Kidney (tissue), 22 donors: ENCODE data around the gene IRGC. TPM values are rescaled to one million over a fixed set of nuclear protein-coding genes. Genes with fewer than 3 reads are reported as not detected.

Source experiments
- DNase-seq, 5 donors: peaks; one replicate each; pipeline ENCODE4 v3.0.0-alpha.2; 2013 to 2020
- FAIRE-seq: peaks from 2 replicates; lab custom pipeline; 2012; peaks lifted over from hg19 to GRCh38; lab: Jason Lieb, UNC
- H3K27ac ChIP-seq, 2 donors: one replicate each; pipeline ENCODE4 v1.7.0; 2013; ENCODE audit warnings: low read depth in 2 of 2, low read length in 2 of 2, inconsistent platforms in 1 of 2
- H3K27me3 ChIP-seq: one replicate; pipeline ENCODE4 v1.7.1; 2013; ENCODE audit warnings: low read length, inconsistent platforms; ENCODE audit not compliant: control insufficient read depth, insufficient read depth
- H3K36me3 ChIP-seq, 3 donors: one replicate each; pipeline versions ENCODE4 v1.7.0 to v1.7.1; 2013; ENCODE audit warnings: low read length in 3 of 3, control low read depth in 1 of 3, inconsistent platforms in 1 of 3; ENCODE audit not compliant: insufficient read depth in 3 of 3, control insufficient read depth in 2 of 3
- H3K4me1 ChIP-seq, 3 donors: one replicate each; pipeline versions ENCODE4 v1.7.0 to v1.7.1; 2013; ENCODE audit warnings: low read length in 3 of 3, inconsistent platforms in 1 of 3, low read depth in 1 of 3; ENCODE audit not compliant: control insufficient read depth in 2 of 3, insufficient read depth in 2 of 3
- H3K4me3 ChIP-seq, 3 donors: one replicate each; pipeline versions ENCODE4 v1.7.0 to v1.8.1; 2013; ENCODE audit warnings: low read length in 3 of 3, control low read depth in 1 of 3, inconsistent platforms in 1 of 3
- H3K9ac ChIP-seq, 3 donors: one replicate each; pipeline versions ENCODE4 v1.7.0 to v1.7.1; 2013; ENCODE audit warnings: low read length in 3 of 3, control low read depth in 1 of 3, inconsistent platforms in 1 of 3
- H3K9me3 ChIP-seq, 3 donors: one replicate each; pipeline versions ENCODE4 v1.7.0 to v1.7.1; 2013; ENCODE audit warnings: low read length in 3 of 3, control low read depth in 1 of 3, inconsistent platforms in 1 of 3; ENCODE audit not compliant: control insufficient read depth in 2 of 3, insufficient read depth in 1 of 3
- CTCF ChIP-seq: IDR thresholded peaks from 3 replicates; pipeline ENCODE4 v1.5.1; 2012; ENCODE audit warnings: mild to moderate bottlenecking, moderate library complexity, borderline replicate concordance; ENCODE audit not compliant: insufficient read depth; ENCODE audit errors: extremely low read depth
- intact Hi-C: fragments of 100-400 bp; cut with DNase I; formaldehyde crosslinking; loops from one replicate; pipeline ENCODE4 v1.11.1; 2022
- long read RNA-seq, 10 donors: library from polyadenylated mRNA in 1 of 10; unstranded in 1 of 10; transcript quantifications; one replicate each; pipeline ENCODE4 v2.0.0 and lab custom pipeline, GENCODE V29; 2021 to 2026
- polyA plus RNA-seq: library from polyadenylated mRNA; stranded (reverse); fragments of 350-450 nt; fragmentation: Illumina TruSeq; extraction: RNeasy Lipid Tissue Mini Kit (QIAGEN cat#74804); gene quantifications from one replicate; pipeline ENCODE4 v1.2.3, GENCODE V29; 2014; ENCODE audit warnings: low read depth, low replicate concordance; ENCODE audit not compliant: insufficient read depth
- total RNA-seq: library from RNA; stranded (reverse); fragmentation: NEBNext Ultra II Directional; extraction: Animal tissue kit (Norgen Biotek cat#: 25700); gene quantifications from one replicate; pipeline ENCODE4 v1.2.1, GENCODE V29; 2021
- donor health status: control.
- donor health status: control.
- donor health status: control.
- donor health status: control.
- donor health status: control.
- donor health status: DM: yes; HTN: yes; CAD: no.
- donor health status: Normal renal cell carcinoma (clear cell type).

IRGC gene, protein sequence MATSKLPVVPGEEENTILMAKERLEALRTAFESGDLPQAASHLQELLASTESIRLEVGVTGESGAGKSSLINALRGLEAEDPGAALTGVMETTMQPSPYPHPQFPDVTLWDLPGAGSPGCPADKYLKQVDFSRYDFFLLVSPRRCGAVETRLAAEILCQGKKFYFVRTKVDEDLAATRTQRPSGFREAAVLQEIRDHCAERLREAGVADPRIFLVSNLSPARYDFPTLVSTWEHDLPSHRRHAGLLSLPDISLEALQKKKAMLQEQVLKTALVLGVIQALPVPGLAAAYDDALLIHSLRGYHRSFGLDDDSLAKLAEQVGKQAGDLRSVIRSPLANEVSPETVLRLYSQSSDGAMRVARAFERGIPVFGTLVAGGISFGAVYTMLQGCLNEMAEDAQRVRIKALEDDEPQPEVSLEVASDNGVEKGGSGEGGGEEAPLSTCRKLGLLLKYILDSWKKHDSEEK
- total RNA-seq (not detected), polyA plus RNA-seq (not detected)
- long read RNA-seq, donor 1, result 0 reads
- long read RNA-seq, donor 2, result 0 reads
- long read RNA-seq, donor 3, result 0 reads
- long read RNA-seq, donor 4, result 0 reads
- long read RNA-seq, donor 5, result 0 reads
- long read RNA-seq, donor 6, result 0 reads
- long read RNA-seq, donor 7, result 0 reads
- long read RNA-seq, donor 8, result 0 reads
- long read RNA-seq, donor 9, result 0 reads
- long read RNA-seq, donor 10, result 0 reads

- intact Hi-C loops, result no loop called here
- H3K4me1 ChIP-seq, result no peaks in the 10 kb centered on the region
- no peak within 1 kb of the TSS for H3K9ac ChIP-seq
- DNase-seq (no peak), FAIRE-seq (no peak)
- H3K4me3 ChIP-seq, result no peak within 1 kb of the TSS
- no peaks in the 10 kb centered on the region for H3K27me3 ChIP-seq
- H3K36me3 ChIP-seq, result no peaks in the 10 kb centered on the region
- no peaks in the 10 kb centered on the region for H3K9me3 ChIP-seq
- no peak for TF ChIP-seq CTCF
- no peak within 1 kb of the TSS for H3K27ac ChIP-seq
Observed at GRCh38 chr19:43715776-43716175, at the start of gene IRGC. Gene IRGC, plus strand, starts transcription at chr19:43716076. Its CDS starts 2,483 bp downstream, at chr19:43718559.

DNA sequence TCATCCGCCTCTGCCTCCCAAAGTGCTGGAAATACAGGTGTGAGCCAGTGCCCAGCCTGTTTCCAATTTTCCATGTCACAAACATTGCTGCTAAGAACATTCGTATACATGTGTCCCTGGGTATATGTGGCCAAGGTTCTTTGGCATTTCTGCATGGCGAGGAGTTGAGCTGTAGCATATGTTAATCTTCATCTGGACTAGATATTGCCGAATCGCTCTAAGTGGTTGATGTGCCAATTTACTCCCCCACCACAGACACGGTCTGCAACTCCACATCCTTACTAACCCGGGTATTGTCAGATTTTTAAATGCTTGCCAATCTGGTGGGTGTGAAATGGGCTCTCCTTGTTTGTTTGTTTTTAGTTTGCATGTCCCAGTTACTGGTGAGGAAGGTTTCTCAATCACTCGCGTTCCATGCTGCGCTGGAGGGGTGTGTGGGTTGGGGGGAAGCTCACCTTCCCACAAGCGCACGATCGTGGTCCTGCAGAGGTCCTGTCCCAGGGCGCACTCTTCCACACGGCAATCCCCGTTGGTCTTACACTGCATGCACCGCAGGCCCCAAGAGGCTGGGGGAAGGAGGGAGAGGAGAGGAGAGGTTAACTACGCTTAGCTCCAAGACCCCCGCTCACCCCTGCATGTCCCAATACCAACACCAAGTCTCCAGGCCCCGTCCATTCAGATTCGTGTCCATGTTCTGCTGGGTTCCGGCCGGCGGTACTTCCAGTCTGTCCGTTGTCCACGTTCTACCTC, 48.6 kb upstream of the IRGC start:
- peak overlapping the region; percentile 46 to 61 (median 47) for H3K9ac ChIP-seq
- no peaks in the 10 kb centered on the region for H3K9me3 ChIP-seq
- no peak for TF ChIP-seq CTCF
- H3K4me3 ChIP-seq, result peak overlapping the region; percentile 63 to 68 (median 65)
- no peaks in the 10 kb centered on the region for H3K36me3 ChIP-seq
- FAIRE-seq (no peak), DNase-seq (peak in 3 of 5 donors; percentile 14 to 77 (median 67))
- no peaks in the 10 kb centered on the region for H3K27me3 ChIP-seq
- H3K4me1 ChIP-seq, result peaks cover 0 to 9% (median 4%) of the 10 kb centered on the region in 3 donors
- intact Hi-C loops, result no loop called here
- H3K27ac ChIP-seq, result no peak overlapping the region

GRCh38 chr19:43667876-43668405, 47.9 kb upstream of the IRGC start:
- Histone ChIP-seq H3K9ac (peak overlapping the region; percentile 46 to 61 (median 47)), H3K4me3 (peak overlapping the region; percentile 63 to 68 (median 65)), H3K27ac (peak overlapping the region in 1 of 2 donors; percentile 30), H3K36me3 (no peaks in the 10 kb centered on the region), H3K9me3 (no peaks in the 10 kb centered on the region), H3K27me3 (no peaks in the 10 kb centered on the region), H3K4me1 (peaks cover 0 to 9% (median 4%) of the 10 kb centered on the region in 3 donors)
- DNase-seq (no peak), FAIRE-seq (no peak)
- intact Hi-C loops, result no loop called here
- no peak for TF ChIP-seq CTCF
